Measurements from ENCODE around the gene TMEM132D. TPM values are rescaled to one million over a fixed set of nuclear protein-coding genes. Genes with fewer than 3 reads are reported as not detected.

TMEM132D gene
- total and polyA plus RNA-seq, 2 donors (not counting 3 experiments of a cell fraction or from before 2014, with no cell fraction given): not detected

GRCh38 chr12:129826273-129826672 is 77.6 kb downstream of the TMEM132D start:
- Histone ChIP-seq H3K9ac (replicated peaks; ENCODE audit: extremely low read depth, insufficient read depth, low read length) (no peak overlapping the region), H3K27me3 (ENCODE audit: control insufficient read depth in 2 of 2, insufficient read depth in 2 of 2, low read length in 2 of 2) (no peaks in the 10 kb centered on the region), H3K9me3 (replicated peaks; ENCODE audit: control insufficient read depth, insufficient read depth, low read length) (peaks cover 2% of the 10 kb centered on the region), H3K27ac (ENCODE audit: insufficient read depth, low read depth, low read length) (no peak overlapping the region), H4K20me1 (replicated peaks; ENCODE audit: control insufficient read depth, extremely low read depth, insufficient read depth, low read length) (no peaks in the 10 kb centered on the region), H2AFZ (ENCODE audit: low read depth, low read length) (no peak overlapping the region), H3K4me3 (replicated peaks in 1 of 3; ENCODE audit: insufficient read depth in 1 of 3, low read depth in 1 of 3, low read length in 3 of 3) (no peak overlapping the region), H3K4me2 (ENCODE audit: insufficient read depth, low read length) (no peak overlapping the region), H3K79me2 (ENCODE audit: control insufficient read depth, insufficient read depth, low read length) (no peaks in the 10 kb centered on the region), H3K4me1 (ENCODE audit: control insufficient read depth, extremely low read depth, insufficient read depth, low read length) (no peaks in the 10 kb centered on the region), H3K9me1 (replicated peaks; ENCODE audit: control insufficient read depth, extremely low read depth, insufficient read depth, low read length) (no peaks in the 10 kb centered on the region), H3K36me3 (ENCODE audit: control insufficient read depth in 2 of 2, extremely low read depth in 1 of 2, insufficient read depth in 2 of 2, low read length in 2 of 2) (no peaks in the 10 kb centered on the region)
- no peak for TF ChIP-seq POLR2A (IDR thresholded peaks at IDR 0.05; ENCODE audit: low read depth, low read length)
- no peak for TF ChIP-seq FOS (IDR thresholded peaks at IDR 0.05; ENCODE audit: borderline replicate concordance, insufficient read depth, low read length)
- TF ChIP-seq MYC (IDR thresholded peaks at IDR 0.05; ENCODE audit: low read depth, low read length): no peak
- ChIA-PET POLR2A (no interaction called here), CTCF (no interaction called here)
- dilution Hi-C loops (cut with MboI; ENCODE audit: extremely low pct_ligation_motif_present, low sequenced_read_pairs) (no loop called here), intact Hi-C loops (cut with micrococcal nuclease) (no loop called here)
- DNase-seq (ENCODE audit: low read depth, low spot score): no peak
- FAIRE-seq: no peak
- no TSS peak for BruUV-seq (replicated peaks)

DNA sequence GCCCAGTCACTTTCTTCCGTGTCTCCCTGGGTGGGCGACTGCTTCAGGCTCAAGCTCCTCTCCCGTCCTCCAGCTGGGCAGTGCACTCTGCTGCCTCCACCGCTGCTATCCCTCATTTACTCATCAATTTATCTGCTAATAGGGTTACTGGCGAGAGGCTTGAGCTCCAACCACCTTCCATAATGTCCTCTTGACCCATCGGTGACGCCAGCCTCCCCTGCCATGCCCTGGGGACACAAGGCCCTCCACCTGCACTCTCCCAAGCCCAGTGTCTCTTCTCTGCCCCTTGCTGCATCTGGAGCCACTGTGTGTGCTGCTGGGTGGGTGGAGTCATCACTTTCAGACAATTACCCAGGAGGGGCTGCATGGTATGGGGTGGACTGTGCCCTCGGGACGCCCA is 78.5 kb downstream of the TMEM132D start:
- Histone ChIP-seq H3K36me3 (ENCODE audit: control insufficient read depth in 2 of 2, extremely low read depth in 1 of 2, insufficient read depth in 2 of 2, low read length in 2 of 2) (no peaks in the 10 kb centered on the region), H3K9me1 (replicated peaks; ENCODE audit: control insufficient read depth, extremely low read depth, insufficient read depth, low read length) (no peaks in the 10 kb centered on the region), H3K9ac (replicated peaks; ENCODE audit: extremely low read depth, insufficient read depth, low read length) (no peak overlapping the region), H3K4me2 (ENCODE audit: insufficient read depth, low read length) (no peak overlapping the region), H3K27ac (ENCODE audit: insufficient read depth, low read depth, low read length) (no peak overlapping the region), H3K9me3 (replicated peaks; ENCODE audit: control insufficient read depth, insufficient read depth, low read length) (no peaks in the 10 kb centered on the region), H3K4me1 (ENCODE audit: control insufficient read depth, extremely low read depth, insufficient read depth, low read length) (no peaks in the 10 kb centered on the region), H3K4me3 (replicated peaks in 1 of 3; ENCODE audit: insufficient read depth in 1 of 3, low read depth in 1 of 3, low read length in 3 of 3) (no peak overlapping the region), H3K27me3 (ENCODE audit: control insufficient read depth in 2 of 2, insufficient read depth in 2 of 2, low read length in 2 of 2) (no peaks in the 10 kb centered on the region), H4K20me1 (replicated peaks; ENCODE audit: control insufficient read depth, extremely low read depth, insufficient read depth, low read length) (no peaks in the 10 kb centered on the region), H3K79me2 (ENCODE audit: control insufficient read depth, insufficient read depth, low read length) (no peaks in the 10 kb centered on the region), H2AFZ (ENCODE audit: low read depth, low read length) (no peak overlapping the region)
- POLR2A ChIA-PET: no interaction called here
- intact Hi-C loops (cut with micrococcal nuclease) (no loop called here), dilution Hi-C loops (cut with MboI; ENCODE audit: extremely low pct_ligation_motif_present, low sequenced_read_pairs) (no loop called here)
- no TSS peak for BruUV-seq (replicated peaks)
- TF ChIP-seq FOS (IDR thresholded peaks at IDR 0.05; ENCODE audit: borderline replicate concordance, insufficient read depth, low read length) (no peak), GATA2 (IDR thresholded peaks at IDR 0.05; ENCODE audit: insufficient read depth, insufficient read length, low read depth, low read length) (no peak), JUN (IDR thresholded peaks at IDR 0.05; ENCODE audit: borderline replicate concordance, insufficient read depth, insufficient read length, low read depth) (no peak)
- TF ChIP-seq, protein P1, sequence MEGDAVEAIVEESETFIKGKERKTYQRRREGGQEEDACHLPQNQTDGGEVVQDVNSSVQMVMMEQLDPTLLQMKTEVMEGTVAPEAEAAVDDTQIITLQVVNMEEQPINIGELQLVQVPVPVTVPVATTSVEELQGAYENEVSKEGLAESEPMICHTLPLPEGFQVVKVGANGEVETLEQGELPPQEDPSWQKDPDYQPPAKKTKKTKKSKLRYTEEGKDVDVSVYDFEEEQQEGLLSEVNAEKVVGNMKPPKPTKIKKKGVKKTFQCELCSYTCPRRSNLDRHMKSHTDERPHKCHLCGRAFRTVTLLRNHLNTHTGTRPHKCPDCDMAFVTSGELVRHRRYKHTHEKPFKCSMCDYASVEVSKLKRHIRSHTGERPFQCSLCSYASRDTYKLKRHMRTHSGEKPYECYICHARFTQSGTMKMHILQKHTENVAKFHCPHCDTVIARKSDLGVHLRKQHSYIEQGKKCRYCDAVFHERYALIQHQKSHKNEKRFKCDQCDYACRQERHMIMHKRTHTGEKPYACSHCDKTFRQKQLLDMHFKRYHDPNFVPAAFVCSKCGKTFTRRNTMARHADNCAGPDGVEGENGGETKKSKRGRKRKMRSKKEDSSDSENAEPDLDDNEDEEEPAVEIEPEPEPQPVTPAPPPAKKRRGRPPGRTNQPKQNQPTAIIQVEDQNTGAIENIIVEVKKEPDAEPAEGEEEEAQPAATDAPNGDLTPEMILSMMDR (IDR thresholded peaks at IDR 0.05; ENCODE audit: extremely low read depth in 1 of 2, insufficient read depth in 1 of 2, low read depth in 1 of 2, low read length in 2 of 2): no peak
- DNase-seq (ENCODE audit: low read depth, low spot score): no peak
- no peak for FAIRE-seq
- CTCF ChIA-PET: no interaction called here
